K562 treated with DMSO at 1 percent for 48 hours (cell line): Measurements from ENCODE around the gene SARS2. TPM values are rescaled to one million over a fixed set of nuclear protein-coding genes. Genes with fewer than 3 reads are reported as not detected.

Source experiments
- total RNA-seq: library from RNA; unstranded; fragments of 300-600 nt; gene quantifications from 2 replicates; pipeline ENCODE4 v1.2.3, GENCODE V29; 2022; ENCODE audit warnings: low replicate concordance; ENCODE audit errors: extremely low read depth

Gene SARS2, protein sequence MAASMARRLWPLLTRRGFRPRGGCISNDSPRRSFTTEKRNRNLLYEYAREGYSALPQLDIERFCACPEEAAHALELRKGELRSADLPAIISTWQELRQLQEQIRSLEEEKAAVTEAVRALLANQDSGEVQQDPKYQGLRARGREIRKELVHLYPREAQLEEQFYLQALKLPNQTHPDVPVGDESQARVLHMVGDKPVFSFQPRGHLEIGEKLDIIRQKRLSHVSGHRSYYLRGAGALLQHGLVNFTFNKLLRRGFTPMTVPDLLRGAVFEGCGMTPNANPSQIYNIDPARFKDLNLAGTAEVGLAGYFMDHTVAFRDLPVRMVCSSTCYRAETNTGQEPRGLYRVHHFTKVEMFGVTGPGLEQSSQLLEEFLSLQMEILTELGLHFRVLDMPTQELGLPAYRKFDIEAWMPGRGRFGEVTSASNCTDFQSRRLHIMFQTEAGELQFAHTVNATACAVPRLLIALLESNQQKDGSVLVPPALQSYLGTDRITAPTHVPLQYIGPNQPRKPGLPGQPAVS
- not detected in 2 replicates for total RNA-seq

DNA sequence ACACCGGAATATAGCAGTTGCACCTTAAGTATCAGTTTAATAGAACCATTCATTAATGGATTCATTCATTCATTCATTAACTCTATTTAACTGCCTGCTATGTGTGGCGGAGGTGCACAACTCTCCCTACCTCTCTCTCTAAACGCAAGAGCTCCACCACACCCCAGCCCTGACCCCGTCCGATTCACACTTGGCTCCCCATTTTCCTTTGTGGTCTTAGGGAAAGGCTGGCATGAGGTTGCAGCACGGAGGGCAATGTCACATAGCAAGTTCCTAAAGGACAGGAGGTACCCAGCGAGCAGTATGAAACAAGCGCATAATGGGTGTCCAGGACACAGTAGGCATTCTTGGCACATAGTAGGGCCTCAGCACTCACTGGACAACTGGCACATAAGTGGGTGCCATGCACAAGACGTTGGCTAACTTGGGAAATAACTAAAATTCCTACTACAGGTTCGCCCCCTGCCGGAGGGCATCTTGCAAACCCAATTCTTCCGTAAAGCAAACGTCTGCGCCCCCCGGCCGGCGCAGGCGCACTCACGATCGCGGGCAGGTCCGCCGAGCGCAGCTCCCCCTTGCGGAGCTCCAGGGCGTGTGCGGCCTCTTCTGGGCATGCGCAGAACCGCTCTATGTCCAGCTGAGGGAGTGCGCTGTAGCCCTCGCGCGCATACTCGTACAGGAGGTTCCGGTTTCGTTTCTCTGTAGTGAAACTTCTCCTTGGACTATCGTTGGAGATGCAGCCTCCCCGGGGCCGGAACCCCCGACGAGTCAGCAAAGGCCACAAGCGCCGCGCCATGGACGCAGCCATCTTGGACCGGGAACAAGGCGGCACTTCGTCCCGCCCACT lies at the start of gene SARS2:
SARS2 (minus strand) TSS at position 835 of the 847 bp plus-strand sequence; CDS start at position 808, 27 bp downstream.

DNA sequence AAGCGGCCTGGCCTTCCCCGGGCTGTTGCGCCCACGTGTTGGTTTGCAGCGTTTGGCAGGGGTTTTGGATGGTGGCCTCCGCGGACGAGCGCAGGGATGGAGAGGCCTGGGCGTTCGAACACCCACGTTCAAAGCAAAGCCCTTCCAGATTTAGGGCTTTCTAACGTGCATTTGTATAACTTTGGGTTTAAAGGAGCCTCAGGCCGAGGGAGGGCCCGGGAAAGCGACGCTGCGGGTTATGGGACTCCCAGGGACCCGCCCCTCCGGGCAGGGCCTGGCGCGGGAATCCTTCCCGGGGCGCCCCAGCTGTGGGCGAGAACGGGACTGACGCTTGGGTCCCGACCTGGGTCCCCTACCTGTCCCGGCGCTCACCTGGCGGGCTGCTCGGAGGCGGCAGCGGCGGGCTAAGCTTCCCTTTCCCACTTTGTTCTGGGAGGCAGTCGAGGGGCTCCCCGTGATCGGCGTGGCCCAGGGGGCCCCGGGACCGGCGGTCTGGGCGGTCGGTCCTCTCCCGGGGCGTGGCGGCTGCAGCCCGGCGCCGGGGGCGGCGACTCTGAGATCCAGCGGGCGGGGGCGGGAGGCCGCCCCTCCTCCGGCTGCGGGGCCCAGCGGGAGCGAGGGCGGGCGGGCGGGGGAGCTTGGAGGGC lies 44.8 kb upstream of the SARS2 start, which contains the start of gene FBXO17:
FBXO17 (minus strand) TSS at position 529 of the 647 bp plus-strand sequence. CDS start 25,423 bp downstream, outside the sequence.

DNA sequence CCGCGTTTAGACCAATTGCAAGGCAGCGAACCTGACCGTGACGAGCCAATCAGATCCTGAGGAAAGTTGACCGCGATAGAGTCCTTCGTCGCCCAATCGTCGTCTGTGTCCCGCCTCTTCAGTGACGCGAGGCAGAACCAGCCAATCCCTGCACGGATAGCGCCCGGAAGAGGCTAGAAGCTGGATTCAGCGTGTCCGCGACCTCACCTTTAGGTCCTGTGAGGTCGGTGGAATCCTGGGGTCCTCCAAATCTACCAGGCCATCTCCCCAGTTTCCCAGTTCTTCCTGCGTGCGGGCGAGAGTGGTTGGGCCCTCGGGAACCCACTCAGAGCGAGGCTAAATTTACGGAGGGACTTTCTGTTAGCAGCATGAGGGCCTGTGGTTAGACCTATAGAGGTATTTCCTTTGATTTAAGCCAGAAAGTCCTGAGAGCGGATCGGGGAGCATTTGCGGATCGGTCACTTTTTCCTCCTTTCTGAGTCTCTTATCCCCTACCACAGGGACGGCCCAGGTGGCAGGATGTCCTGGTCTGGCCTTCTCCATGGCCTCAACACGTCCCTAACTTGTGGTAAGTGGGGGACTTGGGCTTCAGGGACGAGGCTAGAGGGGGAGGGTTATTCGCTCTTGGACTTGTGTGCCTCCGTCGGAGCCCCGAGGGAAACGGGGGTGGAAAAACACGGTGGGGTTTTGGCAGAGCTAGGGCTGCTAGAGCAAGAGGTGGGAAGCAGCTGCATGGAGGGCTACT lies 385 bp upstream of the SARS2 start, which contains the start of gene MRPS12:
MRPS12 (plus strand) TSS at position 169 of the 745 bp plus-strand sequence; CDS start at position 520, 351 bp downstream.

DNA sequence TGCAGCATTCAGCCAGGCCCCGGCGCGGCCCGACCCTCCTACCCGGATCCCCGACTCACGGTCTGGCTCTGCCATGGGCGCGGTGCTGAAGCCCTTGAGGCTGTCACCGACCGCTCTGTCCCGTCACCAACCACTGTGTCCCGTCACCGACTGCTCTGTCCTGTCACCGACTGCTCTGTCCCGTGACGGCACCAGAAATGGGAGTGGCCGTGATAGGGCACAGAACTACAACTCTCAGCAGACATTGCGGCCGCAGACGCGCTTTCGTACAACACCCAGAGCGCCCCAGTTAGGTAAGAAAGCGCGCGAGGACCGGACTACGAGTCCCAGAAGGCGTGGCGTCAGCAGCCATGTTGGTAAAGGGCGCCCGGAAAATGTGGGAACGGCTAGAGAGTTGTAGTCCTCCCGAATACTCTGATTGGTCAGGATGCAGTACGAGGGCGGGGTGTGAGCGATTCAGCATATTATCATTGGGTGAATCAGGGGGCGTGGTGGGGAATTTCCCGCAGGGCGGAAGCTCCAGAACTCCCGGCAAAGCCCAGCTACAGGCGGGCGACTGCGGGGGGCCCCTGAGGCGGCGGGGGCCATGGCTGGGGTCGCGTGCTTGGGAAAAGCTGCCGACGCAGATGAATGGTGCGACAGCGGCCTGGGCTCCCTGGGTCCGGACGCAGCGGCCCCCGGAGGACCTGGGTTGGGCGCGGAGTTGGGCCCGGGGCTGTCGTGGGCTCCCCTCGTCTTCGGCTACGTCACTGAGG lies 30.9 kb downstream of the SARS2 start, which contains the start of the genes NFKBIB and SIRT2:
NFKBIB (plus strand) TSS at position 523 of the 755 bp plus-strand sequence; CDS start at position 587, 64 bp downstream.
SIRT2 (minus strand) TSS at position 172 of the 755 bp plus-strand sequence; CDS start at position 75, 97 bp downstream.

DNA sequence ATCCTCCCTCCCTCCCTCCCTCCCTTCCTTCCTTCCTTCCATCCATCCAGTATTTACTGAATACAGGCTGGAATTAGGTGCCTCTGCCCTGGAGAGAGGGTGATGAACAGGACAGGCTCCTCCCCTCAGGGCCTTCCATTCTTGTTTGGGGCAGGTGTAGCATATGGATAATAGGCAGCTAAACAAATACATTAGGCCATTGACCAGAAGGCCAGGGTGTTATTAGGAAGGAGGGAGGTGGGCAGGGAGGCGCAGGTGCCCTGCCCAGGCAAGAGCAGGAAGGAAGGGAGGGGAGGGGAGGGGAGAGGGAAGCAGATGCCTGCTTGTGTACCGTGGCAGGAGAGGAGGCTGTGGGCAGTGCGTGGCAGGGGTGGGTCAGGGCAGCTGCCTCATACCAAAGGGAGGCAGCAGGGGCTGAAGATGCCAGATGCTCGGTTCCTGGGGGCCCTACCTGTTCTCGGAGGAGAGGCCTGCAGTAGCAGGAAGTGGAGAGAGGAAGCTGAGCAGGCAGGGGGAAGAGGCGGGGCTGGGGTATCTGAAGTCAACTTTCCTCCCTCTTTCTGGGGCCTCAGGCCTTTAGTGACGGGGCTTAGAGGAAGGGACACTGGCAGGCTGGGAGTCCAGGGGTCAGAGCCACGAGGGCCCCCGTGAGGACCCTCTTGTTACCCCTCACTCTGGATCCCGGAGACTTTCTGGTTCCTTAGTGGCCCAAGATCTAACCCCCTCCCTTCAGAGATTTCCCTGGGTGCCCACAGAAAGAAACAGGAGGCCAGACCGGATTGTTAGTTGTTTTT lies 52.6 kb downstream of the SARS2 start, which contains the start of gene RINL:
RINL (minus strand) TSS at position 495 of the 794 bp plus-strand sequence. CDS start 1,533 bp downstream, outside the sequence.

Other genes starting within 250 kb of the SARS2 start
- not detected in 2 replicates for gene CAPN12, start 186.3 kb downstream of the SARS2 start, total RNA-seq
- not detected in 2 replicates for gene LGALS7, start 157.2 kb downstream of the SARS2 start, total RNA-seq
- gene LGALS7B, start 141.6 kb downstream of the SARS2 start, total RNA-seq: not detected in 2 replicates
- not detected in 2 replicates for gene LGALS4, start 117.8 kb downstream of the SARS2 start, total RNA-seq
- gene ECH1, start 99.0 kb downstream of the SARS2 start, total RNA-seq: not detected in 2 replicates
- not detected in 2 replicates for gene HNRNPL, start 80.8 kb downstream of the SARS2 start, total RNA-seq
- not detected in 2 replicates for gene RINL, start 52.5 kb downstream of the SARS2 start, total RNA-seq
- gene SIRT2, start 31.1 kb downstream of the SARS2 start, total RNA-seq: not detected in 2 replicates
- not detected in 2 replicates for gene NFKBIB, start 30.8 kb downstream of the SARS2 start, total RNA-seq
- not detected in 2 replicates for gene CCER2, start 18.6 kb downstream of the SARS2 start, total RNA-seq
- not detected in 2 replicates for gene MRPS12, start 181 bp upstream of the SARS2 start, total RNA-seq
- gene FBXO17, start 45.0 kb upstream of the SARS2 start, total RNA-seq: not detected in 2 replicates
- not detected in 2 replicates for gene FBXO27, start 101.8 kb upstream of the SARS2 start, total RNA-seq
- not detected in 2 replicates for gene ACP7, start 153.6 kb upstream of the SARS2 start, total RNA-seq
- gene PAK4, start 195.0 kb upstream of the SARS2 start, total RNA-seq: 243 TPM in 1 of 2 replicates, not detected in the other